ENCODE measurements around the gene PSAPL1. TPM values are rescaled to one million over a fixed set of nuclear protein-coding genes. Genes with fewer than 3 reads are reported as not detected.

PSAPL1 gene
- total RNA-seq, 1 experiment from 2014 or later: not detected

DNA sequence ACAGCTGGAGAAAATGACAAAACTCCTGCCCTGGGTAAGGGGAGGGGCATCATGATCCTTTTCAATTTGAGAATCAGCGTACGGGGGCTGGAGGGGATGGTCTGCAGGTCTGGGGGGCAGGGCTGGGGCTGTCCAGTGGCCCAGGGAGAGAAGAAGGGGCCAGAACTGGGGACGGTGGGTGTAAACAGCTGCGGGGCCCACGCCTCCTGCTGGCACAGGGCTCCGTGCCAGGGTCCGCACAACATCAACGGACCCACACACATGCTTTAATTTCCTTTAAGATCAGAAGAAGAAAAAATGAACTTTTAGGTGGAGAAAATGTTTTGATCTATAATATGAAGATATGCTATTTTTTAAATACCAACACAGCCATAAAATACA is 52.1 kb downstream of the PSAPL1 start:
- no peak for DNase-seq (ENCODE audit: low read depth)

DNA sequence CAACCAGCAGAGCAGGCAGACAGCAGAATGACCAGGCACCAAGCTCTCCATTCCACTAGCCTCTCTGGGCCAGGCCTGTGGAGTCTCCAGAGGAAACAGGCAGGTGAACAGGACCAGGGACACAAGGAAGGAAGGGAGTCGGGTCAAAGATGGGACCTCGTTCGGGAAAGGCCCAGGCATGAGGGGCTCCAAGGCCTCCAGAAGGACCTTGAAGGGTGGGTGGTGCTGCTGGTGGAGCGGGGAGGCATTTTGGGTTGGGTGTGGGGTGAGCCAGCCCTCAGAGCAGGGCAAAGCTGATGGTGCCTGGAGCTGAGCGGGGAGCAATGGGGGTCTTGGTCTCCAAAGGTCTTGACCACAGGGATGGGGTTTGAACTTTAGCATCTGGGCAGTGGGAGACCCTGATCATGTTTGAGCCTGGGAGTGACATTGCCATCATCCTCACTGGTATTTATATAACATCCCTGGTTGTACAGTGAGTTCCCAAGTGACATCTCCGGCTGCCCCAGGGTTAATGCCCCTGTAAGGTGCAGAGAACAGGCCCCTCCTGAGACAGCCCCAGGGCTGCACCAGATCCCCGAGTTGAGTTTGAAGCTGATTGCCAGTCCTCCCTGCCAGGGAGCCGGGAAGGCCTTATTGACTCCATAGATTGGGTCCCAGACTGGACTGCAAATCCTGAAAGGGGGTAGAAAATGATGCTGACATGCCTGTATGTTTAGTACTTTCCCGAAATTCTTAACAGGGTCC is 52.7 kb downstream of the PSAPL1 start:
- no peak for DNase-seq (ENCODE audit: low read depth)

DNA sequence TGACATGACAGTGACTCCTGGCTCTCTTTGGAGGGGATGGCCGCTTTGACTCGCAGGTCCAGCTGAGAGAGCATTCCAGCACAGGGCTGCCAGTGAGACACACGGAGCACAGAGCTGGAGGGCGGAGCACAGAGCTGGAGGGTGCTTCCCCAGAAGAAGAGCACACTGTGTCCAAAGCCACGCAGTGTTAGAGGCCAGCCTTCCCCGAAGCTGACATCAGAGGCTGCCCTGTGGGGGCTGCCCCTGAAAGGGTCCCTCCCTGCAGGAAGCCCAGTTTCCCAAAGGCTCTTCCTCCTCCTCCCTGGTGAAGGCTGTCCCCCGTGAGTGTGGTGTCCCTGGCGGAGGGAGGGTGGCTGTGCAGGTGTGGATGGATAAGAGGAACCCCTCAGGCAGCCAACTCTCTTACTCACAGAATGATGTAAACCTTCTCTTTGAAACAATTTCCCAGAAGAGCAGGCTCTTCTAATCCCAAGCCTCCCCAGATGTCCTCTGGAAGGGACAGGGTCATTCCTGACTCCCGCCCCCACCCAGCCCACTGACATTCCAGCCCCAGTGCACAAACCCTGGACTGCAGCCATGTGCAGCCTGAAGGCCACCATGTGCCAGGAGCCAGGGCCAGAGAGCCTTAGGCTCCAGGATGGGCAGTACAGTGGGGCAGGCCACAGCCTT is 53.4 kb downstream of the PSAPL1 start:
- DNase-seq (ENCODE audit: low read depth): peak; percentile 10

Other genes with a start within 250 kb of the PSAPL1 start
- gene SORCS2, start 242.4 kb downstream of the PSAPL1 start, total RNA-seq (2014; rRNA removed; shearing (Covaris generic)): 0.02 TPM in 1 of 2 replicates, not detected in the other

All from M059J (cell line).